Astrocyte of the hippocampus (primary cell): ENCODE measurements around the gene STRA6.
A peak's percentile ranks its signal among the peaks of the same experiment; 100 is the strongest.

Experiments used
- DNase-seq: peaks from one replicate; pipeline ENCODE4 v3.0.0; 2011; ENCODE audit warnings: low read depth, low spot score

Gene STRA6

GRCh38 chr15:74206801-74207281 lies 4.3 kb upstream of the STRA6 start:
- DNase-seq: peak; percentile 89

- DNase-seq: no peak
Observed at GRCh38 chr15:74205582-74205947, 3.0 kb upstream of the STRA6 start.

- DNase-seq: peak; percentile 81
Observed at GRCh38 chr15:74203914-74204431, 1.4 kb upstream of the STRA6 start.

DNA sequence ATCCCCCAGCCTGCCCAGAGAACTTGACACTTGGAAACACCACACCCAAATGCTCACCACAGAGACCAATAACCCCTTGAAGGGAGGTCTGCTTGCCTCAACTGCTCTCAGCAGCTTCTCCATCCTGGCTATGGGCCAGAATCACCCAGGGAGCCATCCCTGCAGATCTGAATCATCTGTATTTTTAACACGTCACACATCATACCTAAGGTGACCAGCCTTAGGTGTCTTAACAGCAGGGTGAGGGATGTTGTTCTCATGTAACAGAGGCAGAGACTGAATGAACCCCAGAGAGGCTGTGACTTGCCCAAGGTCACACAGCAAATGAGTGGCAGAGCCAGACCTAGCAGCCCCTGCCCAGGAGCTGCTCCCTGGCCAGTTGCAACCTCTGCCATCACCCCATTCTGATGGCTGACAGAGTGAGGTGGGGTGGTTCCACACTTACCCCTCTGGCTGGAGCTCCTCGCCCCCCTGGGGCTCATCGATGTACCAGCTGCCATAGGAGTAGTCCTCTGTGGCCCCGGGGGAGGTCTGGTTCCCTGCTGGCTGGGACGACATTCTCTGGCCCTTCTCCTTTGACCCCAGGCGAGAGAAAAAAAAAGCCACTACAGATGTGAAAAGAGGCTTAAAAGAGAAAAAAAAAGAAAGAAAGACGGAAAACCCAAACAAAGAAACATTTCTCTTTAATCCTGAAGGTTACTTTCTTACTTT lies 722 bp downstream of the STRA6 start:
- no peak for DNase-seq

DNA sequence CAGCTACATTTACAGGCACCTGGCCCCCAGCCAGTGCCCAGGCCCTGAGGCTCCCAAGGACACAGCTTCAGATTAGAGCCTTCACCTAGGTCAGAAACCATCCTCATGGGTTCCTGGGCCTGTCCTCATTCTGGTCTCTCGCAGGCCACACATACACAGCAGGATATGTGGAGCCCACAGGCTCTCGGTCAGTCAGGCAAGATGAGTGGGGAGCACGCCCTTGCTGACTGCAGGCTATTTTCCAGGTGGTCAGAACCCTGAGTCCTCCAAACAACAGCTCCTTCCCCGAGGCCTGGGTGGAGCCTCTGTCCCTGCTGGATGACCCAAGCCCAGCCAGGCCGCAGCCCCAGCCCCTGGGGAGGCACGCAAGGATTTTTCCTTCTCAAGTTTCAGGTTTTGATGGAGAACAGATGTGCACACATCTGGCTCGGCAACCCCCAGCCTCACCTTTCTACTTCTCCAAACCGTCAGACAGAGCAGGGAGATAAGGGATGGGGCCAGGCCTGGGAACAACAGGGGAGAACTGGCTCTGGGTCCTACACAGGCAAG lies 1.6 kb downstream of the STRA6 start:
- no peak for DNase-seq

- DNase-seq: peak; percentile 78
Observed at GRCh38 chr15:74200412-74200815, 2.2 kb downstream of the STRA6 start.

- DNase-seq: no peak
Observed at GRCh38 chr15:74199297-74199652, 3.3 kb downstream of the STRA6 start.

DNA sequence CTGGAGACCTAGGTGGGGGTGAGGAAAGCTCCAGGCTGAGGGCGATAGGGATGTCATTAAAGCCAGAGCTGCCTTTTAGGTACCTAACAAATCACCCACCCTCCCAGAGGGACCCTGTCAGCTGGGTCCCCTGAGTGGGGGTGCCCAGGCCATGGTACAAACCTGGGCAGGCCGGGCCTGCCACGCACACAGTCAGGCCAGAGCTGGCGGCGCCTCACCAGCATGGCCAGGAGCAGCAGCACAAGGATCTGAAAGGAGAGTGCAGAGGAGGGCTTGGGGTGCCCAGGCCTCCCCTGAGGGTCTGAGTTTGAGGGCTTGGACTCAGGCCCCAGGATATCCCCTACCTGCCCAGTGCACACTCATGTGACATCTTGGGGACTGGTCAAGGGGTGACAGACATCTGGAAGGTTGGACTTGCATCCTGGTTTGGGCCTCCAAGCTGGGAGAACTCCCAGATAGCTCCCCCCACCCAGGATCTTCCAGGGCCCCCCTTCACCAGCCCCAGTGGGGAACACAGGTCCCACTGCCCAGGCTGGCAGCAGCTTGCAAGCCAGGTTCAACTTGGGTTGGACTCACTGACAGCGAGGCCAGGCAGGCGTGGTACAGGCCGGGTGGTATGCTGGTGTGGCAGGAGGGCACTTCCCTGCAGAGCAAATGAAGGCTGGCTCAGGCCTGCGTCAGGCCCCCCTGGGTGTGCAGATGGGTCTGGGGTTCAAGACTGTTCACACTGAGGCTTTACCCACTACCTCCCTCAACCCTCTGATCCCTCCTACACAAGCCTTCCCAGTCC lies 5.2 kb downstream of the STRA6 start:
- DNase-seq: no peak

DNA sequence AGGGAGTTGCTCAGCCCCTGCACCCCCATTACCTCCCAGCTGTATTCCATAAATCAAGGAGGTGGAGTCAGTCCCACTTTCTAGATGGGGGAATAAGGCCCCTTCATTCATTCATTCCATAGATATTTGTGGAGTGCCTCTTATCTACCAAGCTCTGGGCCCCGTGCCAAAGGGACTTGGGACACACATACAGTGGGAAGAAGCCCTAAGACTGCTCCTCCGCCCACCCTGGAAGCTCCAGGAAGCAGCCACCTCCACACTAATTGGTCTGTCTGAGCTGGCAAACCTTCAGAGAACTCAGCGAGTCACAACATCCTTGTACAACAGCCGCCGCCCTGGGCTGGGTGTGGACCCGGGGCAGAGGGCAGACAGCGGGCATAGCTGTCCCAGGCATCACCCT lies 6.4 kb downstream of the STRA6 start:
- DNase-seq: peak; percentile 96

GRCh38 chr15:74194572-74195559 lies 7.7 kb downstream of the STRA6 start:
- no peak for DNase-seq

GRCh38 chr15:74193905-74194304 lies 8.7 kb downstream of the STRA6 start:
- no peak for DNase-seq

GRCh38 chr15:74193299-74193718 lies 9.3 kb downstream of the STRA6 start:
- DNase-seq: peak; percentile 90

- DNase-seq: no peak
Observed at GRCh38 chr15:74192751-74193150, 9.8 kb downstream of the STRA6 start.

GRCh38 chr15:74191798-74192197 lies 10.8 kb downstream of the STRA6 start:
- DNase-seq: no peak

DNA sequence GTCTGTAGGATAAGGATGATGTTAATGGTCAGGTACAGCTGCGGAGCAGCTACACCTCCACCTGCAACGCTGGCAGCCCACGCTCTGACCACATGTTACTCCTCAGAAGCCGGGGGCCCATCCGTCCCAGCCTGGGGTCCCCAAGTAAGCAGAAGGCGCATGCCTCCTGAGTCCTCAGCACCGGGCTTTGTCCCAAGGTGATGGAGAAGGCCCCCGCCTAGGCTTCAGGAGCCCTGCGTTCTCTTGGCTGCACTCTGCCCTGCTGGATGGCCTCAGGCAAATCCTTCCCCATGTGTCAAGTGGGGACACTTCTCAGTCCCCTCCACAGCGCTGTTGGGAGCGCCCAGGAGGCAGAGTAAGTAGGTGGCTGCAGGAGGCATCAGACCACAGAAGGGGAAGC lies 14.4 kb downstream of the STRA6 start:
- no peak for DNase-seq

DNA sequence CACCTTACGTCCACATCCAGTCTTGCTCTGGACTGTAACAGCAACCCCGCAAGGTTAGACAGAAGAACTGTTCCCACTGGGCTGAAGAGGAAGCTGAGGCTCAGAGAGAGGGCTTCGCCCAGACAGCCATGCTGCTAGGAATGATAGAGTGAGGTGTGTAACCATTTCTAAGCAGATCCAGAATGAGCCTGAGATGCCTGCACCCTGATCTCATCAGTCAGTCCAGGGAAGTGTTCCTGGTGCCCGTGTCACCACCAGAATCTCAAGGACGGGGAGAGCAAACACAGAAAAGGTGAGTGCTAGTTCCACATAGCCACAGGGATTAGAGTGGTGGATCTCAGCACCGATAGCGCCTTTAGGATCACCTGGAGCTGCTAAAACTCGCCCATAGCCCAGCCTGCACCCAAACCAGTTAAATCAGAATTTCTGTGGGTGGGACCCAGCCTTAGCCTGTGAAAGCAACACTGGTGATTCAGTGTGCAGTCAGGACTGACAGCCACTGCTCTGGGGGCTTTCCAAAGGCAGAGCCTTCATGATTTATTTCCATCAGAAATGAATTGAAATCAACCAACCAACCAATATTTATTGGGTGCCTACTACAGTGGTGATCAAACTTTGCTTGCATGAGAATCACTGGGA lies 16.8 kb downstream of the STRA6 start:
- no peak for DNase-seq

GRCh38 chr15:74184582-74185091 lies 17.9 kb downstream of the STRA6 start:
- DNase-seq: no peak

GRCh38 chr15:74182131-74182530 lies 20.5 kb downstream of the STRA6 start:
- DNase-seq: no peak

DNA sequence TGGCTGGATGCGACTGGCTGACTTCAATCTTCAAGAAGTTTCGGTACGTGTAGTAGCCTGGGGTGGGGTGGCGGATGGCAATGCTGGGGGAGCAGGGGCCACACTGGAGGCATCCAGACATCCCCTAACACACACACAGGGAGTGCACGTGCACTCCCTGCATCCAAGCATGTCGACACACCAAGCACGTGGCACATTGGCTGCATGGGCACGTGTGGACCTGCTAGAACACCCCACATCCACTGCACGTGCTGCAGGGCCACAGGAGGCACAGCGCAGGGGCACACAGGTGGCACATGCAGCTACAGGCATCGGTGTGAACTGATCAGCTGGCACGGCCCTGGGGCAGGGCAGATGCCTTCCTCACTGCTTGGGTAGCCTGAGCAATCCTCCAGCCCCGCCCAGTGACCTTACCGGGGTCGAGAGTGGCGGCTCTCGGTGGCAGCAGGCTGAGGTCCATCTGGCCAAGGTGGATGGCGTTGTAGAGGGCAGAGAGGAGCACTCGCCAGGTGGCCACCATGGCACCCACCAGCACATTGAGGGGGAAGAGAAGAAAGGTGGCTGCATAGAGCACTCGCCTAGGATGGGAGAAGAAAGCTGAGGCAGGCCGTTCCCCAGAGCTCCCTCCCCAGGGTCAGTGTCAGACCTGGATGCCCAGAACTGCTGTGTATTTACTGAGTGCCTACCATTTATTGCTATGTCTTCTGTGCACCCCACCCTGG lies 21.5 kb downstream of the STRA6 start:
- DNase-seq: no peak
